Measurements from ENCODE around the gene DCLK1.
"Not testable (repeated sequence)": the region's sequence is repeated elsewhere in the genome, so short reads cannot be mapped to it uniquely, and the experiment has no call there.

Gene DCLK1

GRCh38 chr13:36130552-36131221, 495 bp downstream of the DCLK1 start:
- DNase-seq, result peak; percentile 51

GRCh38 chr13:36130193-36130551, 1.0 kb downstream of the DCLK1 start:
- DNase-seq, result peak; percentile 32

GRCh38 chr13:36129539-36129938, 1.6 kb downstream of the DCLK1 start:
- no peak for DNase-seq

GRCh38 chr13:36126491-36126890, 4.7 kb downstream of the DCLK1 start:
- DNase-seq, result no peak

- no peak for DNase-seq
These were observed 5.3 kb downstream of the DCLK1 start for GRCh38 chr13:36125841-36126240.

- no peak for DNase-seq
These were observed 6.9 kb downstream of the DCLK1 start for GRCh38 chr13:36124236-36124822.

- DNase-seq, result no peak
These were observed 15.9 kb downstream of the DCLK1 start for GRCh38 chr13:36115306-36115705.

GRCh38 chr13:36114233-36114632, 16.9 kb downstream of the DCLK1 start:
- DNase-seq, result no peak

- DNase-seq, result no peak
These were observed 22.2 kb downstream of the DCLK1 start for GRCh38 chr13:36108954-36109353.

- no peak for DNase-seq
These were observed 22.8 kb downstream of the DCLK1 start for GRCh38 chr13:36108342-36108741.

GRCh38 chr13:36107521-36107920, 23.7 kb downstream of the DCLK1 start:
- no peak for DNase-seq

GRCh38 chr13:36105726-36106125, 25.5 kb downstream of the DCLK1 start:
- DNase-seq, result no peak

- DNase-seq, result no peak
These were observed 28.5 kb downstream of the DCLK1 start for GRCh38 chr13:36102721-36103120.

GRCh38 chr13:36101907-36102306, 29.3 kb downstream of the DCLK1 start:
- DNase-seq, result not testable (repeated sequence)

GRCh38 chr13:36101157-36101556, 30.0 kb downstream of the DCLK1 start:
- DNase-seq, result peak; percentile 66

- DNase-seq, result no peak
These were observed 33.1 kb downstream of the DCLK1 start for GRCh38 chr13:36098080-36098479.

GRCh38 chr13:36096461-36097416, 34.4 kb downstream of the DCLK1 start:
- DNase-seq, result no peak

- DNase-seq, result no peak
These were observed 36.7 kb downstream of the DCLK1 start for GRCh38 chr13:36094478-36094877.

GRCh38 chr13:36090592-36090991, 40.6 kb downstream of the DCLK1 start:
- DNase-seq, result no peak

GRCh38 chr13:36089130-36089647, 42.0 kb downstream of the DCLK1 start:
- DNase-seq, result no peak

- DNase-seq, result no peak
These were observed 42.7 kb downstream of the DCLK1 start for GRCh38 chr13:36088463-36088862.

GRCh38 chr13:36088001-36088400, 43.2 kb downstream of the DCLK1 start:
- no peak for DNase-seq

GRCh38 chr13:36086117-36086516, 45.1 kb downstream of the DCLK1 start:
- DNase-seq, result no peak

GRCh38 chr13:36084131-36084530, 47.1 kb downstream of the DCLK1 start:
- no peak for DNase-seq
